OCI-LY3 (cell line): ENCODE measurements around the gene NCR3LG1.

ENCODE experiments used
- H2AFZ ChIP-seq: fragments of 200-600, 300-600 bp; shearing (Covaris generic); 2 replicates; pipeline ENCODE4 v1.6.0; 2014; ENCODE audit warnings: antibody characterized with exemption, low read depth, low read length
- H3K27ac ChIP-seq: fragments of 200-600, 300-600 bp; sonication (generic); 2 replicates; pipeline ENCODE4 v1.5.1; 2014; ENCODE audit warnings: mild to moderate bottlenecking, low read length, moderate library complexity, mixed read lengths
- H3K27me3 ChIP-seq: fragments of 200-600, 300-600 bp; sonication (generic); 2 replicates; pipeline ENCODE4 v1.6.1; 2014; ENCODE audit warnings: low read depth, low read length, mixed read lengths
- H3K36me3 ChIP-seq: fragments of 200-600, 300-600 bp; sonication (generic); replicated peaks from 2 replicates; pipeline ENCODE3; 2014; ENCODE audit warnings: low read depth, low read length, mixed read lengths
- H3K4me1 ChIP-seq: fragments of 300-600, 200-600 bp; sonication (generic); 2 replicates; pipeline ENCODE4 v1.6.1; 2014; ENCODE audit warnings: low read length, mixed read lengths
- H3K4me2 ChIP-seq: fragments of 200-600, 300-600 bp; sonication (generic); 2 replicates; pipeline ENCODE4 v1.6.1; 2014; ENCODE audit warnings: low read length, mixed read lengths
- H3K4me3 ChIP-seq: fragments of 300-600, 200-600 bp; sonication (generic); 2 replicates; pipeline ENCODE4 v1.5.1; 2014; ENCODE audit warnings: antibody characterized with exemption, mild to moderate bottlenecking, low read length, moderate library complexity
- H3K79me2 ChIP-seq: fragments of 300-600, 200-600 bp; shearing (Covaris generic); 2 replicates; pipeline ENCODE4 v1.6.1; 2014; ENCODE audit warnings: mild to moderate bottlenecking, low read length, mixed read lengths
- H3K9ac ChIP-seq: fragments of 300-600, 200-600 bp; shearing (Covaris generic); 2 replicates; pipeline ENCODE4 v1.6.0; 2014; ENCODE audit warnings: mild to moderate bottlenecking, low read length, moderate library complexity
- H3K9me3 ChIP-seq: fragments of 200-600, 300-600 bp; shearing (Covaris generic); 2 replicates; pipeline ENCODE4 v1.6.1; 2014; ENCODE audit warnings: low read length, mixed read lengths; ENCODE audit not compliant: insufficient read depth
- H4K20me1 ChIP-seq: fragments of 200-600, 300-600 bp; sonication (generic); 2 replicates; pipeline ENCODE4 v1.6.1; 2016; ENCODE audit warnings: low read length, mixed read lengths; ENCODE audit not compliant: insufficient read depth
- CTCF ChIP-seq: fragments of 200-600, 300-600 bp; sonication (generic); IDR thresholded peaks from 2 replicates; pipeline ENCODE4 v1.5.1; 2014; ENCODE audit warnings: antibody characterized with exemption, low read length, low read depth
- EZH2phosphoT487 ChIP-seq: fragments of 200-600 bp; shearing (Covaris generic); IDR thresholded peaks from 2 replicates; pipeline ENCODE4 v1.6.1; 2018; ENCODE audit warnings: antibody characterized with exemption, mixed run types, low read depth

NCR3LG1 gene

GRCh38 chr11:17397311-17398002 is 45.9 kb downstream of the NCR3LG1 start:
- Histone ChIP-seq H3K27ac (no peak overlapping the region), H3K9me3 (no peaks in the 10 kb centered on the region), H3K4me2 (no peak overlapping the region), H3K79me2 (no peaks in the 10 kb centered on the region), H3K4me1 (peaks cover 17% of the 10 kb centered on the region), H2AFZ (no peak overlapping the region), H3K27me3 (no peaks in the 10 kb centered on the region), H3K4me3 (no peak overlapping the region), H4K20me1 (no peaks in the 10 kb centered on the region), H3K9ac (no peak overlapping the region), H3K36me3 (no peaks in the 10 kb centered on the region)
- TF ChIP-seq EZH2phosphoT487 (no peak), CTCF (no peak)

DNA sequence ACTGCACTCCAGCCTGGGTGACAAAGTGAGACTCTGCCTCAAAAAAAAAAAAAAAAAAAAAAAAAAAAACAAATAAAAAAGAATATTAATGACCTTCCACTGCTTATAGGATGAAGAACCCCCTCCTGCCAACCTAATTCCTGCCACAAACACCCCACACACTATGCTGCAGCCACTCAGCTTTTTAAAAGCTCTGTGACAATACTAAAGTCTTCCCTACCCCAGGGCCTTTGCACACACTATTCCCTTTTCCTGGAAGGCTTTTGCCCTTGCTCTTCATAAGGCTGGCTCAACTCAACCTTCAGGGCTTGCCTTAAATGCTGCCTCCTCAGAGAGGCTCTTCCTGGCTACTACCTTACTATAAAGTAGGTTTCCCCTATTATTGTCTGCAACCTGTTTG is 47.6 kb downstream of the NCR3LG1 start:
- H3K9me3 ChIP-seq, result no peaks in the 10 kb centered on the region
- H2AFZ ChIP-seq, result no peak overlapping the region
- no peaks in the 10 kb centered on the region for H3K36me3 ChIP-seq
- H3K4me3 ChIP-seq, result no peak overlapping the region
- H3K4me1 ChIP-seq, result peaks cover 17% of the 10 kb centered on the region
- H3K27me3 ChIP-seq, result no peaks in the 10 kb centered on the region
- H3K9ac ChIP-seq, result no peak overlapping the region
- H3K79me2 ChIP-seq, result no peaks in the 10 kb centered on the region
- H3K27ac ChIP-seq, result no peak overlapping the region
- no peak overlapping the region for H3K4me2 ChIP-seq
- H4K20me1 ChIP-seq, result no peaks in the 10 kb centered on the region
- TF ChIP-seq EZH2phosphoT487 (no peak), CTCF (no peak)

GRCh38 chr11:17400048-17400775 is 48.6 kb downstream of the NCR3LG1 start:
- Histone ChIP-seq H3K9me3 (no peaks in the 10 kb centered on the region), H3K27me3 (no peaks in the 10 kb centered on the region), H3K36me3 (no peaks in the 10 kb centered on the region), H3K27ac (peak overlapping the region; percentile 15; the same call in 1 of the 2 replicates), H3K79me2 (no peaks in the 10 kb centered on the region), H2AFZ (peak overlapping the region; percentile 82), H3K9ac (peak overlapping the region; percentile 11; the same call in 1 of the 2 replicates), H3K4me1 (peaks cover 17% of the 10 kb centered on the region), H3K4me2 (peak overlapping the region; percentile 69), H3K4me3 (peak overlapping the region; percentile 56), H4K20me1 (no peaks in the 10 kb centered on the region)
- TF ChIP-seq CTCF (no peak), EZH2phosphoT487 (no peak)

DNA sequence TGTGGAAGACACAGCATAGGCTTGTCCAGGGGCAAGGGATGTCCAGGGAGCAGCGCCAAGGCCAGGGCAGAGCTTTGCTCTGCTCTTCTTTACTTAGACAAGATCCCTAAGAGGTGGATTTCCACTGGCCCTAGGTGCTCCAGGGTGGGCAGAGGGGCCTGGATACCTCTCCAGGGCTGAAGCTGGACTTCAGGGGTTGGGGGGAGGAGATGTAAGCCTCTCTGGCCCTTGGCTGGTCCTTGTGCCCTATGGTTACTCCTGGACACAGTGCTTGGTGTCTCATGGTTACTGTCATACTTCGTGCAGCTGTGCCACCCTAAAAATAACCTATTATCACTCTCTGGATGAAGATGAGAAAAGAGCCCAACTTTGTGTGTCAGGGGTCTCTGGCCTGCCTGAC is 49.7 kb downstream of the NCR3LG1 start:
- no peaks in the 10 kb centered on the region for H3K27me3 ChIP-seq
- no peak overlapping the region for H3K4me3 ChIP-seq
- peaks cover 26% of the 10 kb centered on the region for H3K4me1 ChIP-seq

More for the DNA sequence above, 49.7 kb downstream of the NCR3LG1 start:
- Histone ChIP-seq H3K79me2 (no peaks in the 10 kb centered on the region), H4K20me1 (no peaks in the 10 kb centered on the region), H2AFZ (peak overlapping the region; percentile 82; the same call in 1 of the 2 replicates), H3K9ac (no peak overlapping the region), H3K27ac (no peak overlapping the region), H3K4me2 (no peak overlapping the region), H3K9me3 (no peaks in the 10 kb centered on the region), H3K36me3 (no peaks in the 10 kb centered on the region)
- TF ChIP-seq EZH2phosphoT487 (no peak), CTCF (no peak)
